A549 (cell line): ENCODE data around the gene NAV2. TPM values are rescaled to one million over a fixed set of nuclear protein-coding genes. Genes with fewer than 3 reads are reported as not detected.

Experiments
- ATAC-seq, 2 experiments: fragments of 200-7000 bp in 1 of 2; fragments of >200 bp in 1 of 2; cut with Nextera tagmentation in 1 of 2; cut with Tn5 transposase in 1 of 2; 3 replicates each; pipeline versions ENCODE4 v1.8.0 to v1.9.1; 2018 to 2020; ENCODE audit warnings: mild to moderate bottlenecking in 1 of 2, moderate library complexity in 1 of 2
- CTCF ChIA-PET: fragments of 300-600 bp; sonication (Branson Sonifier 250); formaldehyde crosslinking; extraction: SDS; loops from one replicate; lab custom pipeline; 2021; ENCODE audit warnings: antibody characterized with exemption, inconsistent platforms; lab: Yijun Ruan, JAX
- POLR2A ChIA-PET: fragments of 350-600 bp; formaldehyde crosslinking; extraction: SDS; loops from one replicate; lab custom pipeline; 2021; ENCODE audit warnings: antibody characterized with exemption, inconsistent platforms; lab: Yijun Ruan, JAX
- DNase-seq, 2 experiments: peaks; one replicate each; pipeline versions ENCODE4 v3.0.0 to v3.0.0-alpha.2; 2011 to 2016; ENCODE audit warnings: low read depth in 1 of 2, low spot score in 1 of 2
- FAIRE-seq: peaks from 2 replicates; lab custom pipeline; 2011; peaks lifted over from hg19 to GRCh38; lab: Jason Lieb, UNC
- H3K27ac ChIP-seq, 2 experiments: fragments of >200 bp; sonication (Bioruptor Twin); formaldehyde crosslinking; 3 replicates each; pipeline ENCODE4 v1.5.1; 2016 to 2017
- H3K4me1 ChIP-seq: fragments of >200 bp; sonication (Bioruptor Twin); formaldehyde crosslinking; 3 replicates; pipeline ENCODE4 v1.6.1; 2016
- H3K4me2 ChIP-seq: fragments of >200 bp; sonication (Bioruptor Twin); formaldehyde crosslinking; 3 replicates; pipeline ENCODE4 v1.6.1; 2016
- H3K4me3 ChIP-seq: fragments of >200 bp; sonication (Bioruptor Twin); formaldehyde crosslinking; 3 replicates; pipeline ENCODE4 v1.5.1; 2016
- H3K9me3 ChIP-seq: fragments of >200 bp; sonication (Bioruptor Twin); formaldehyde crosslinking; 3 replicates; pipeline ENCODE4 v1.6.1; 2016
- ATOH8 ChIP-seq: fragments of 250-450 bp; sonication (Bioruptor Pico); IDR thresholded peaks from 2 replicates; pipeline ENCODE4 v1.5.0; 2020; ENCODE audit warnings: low read depth, mild to moderate bottlenecking, moderate library complexity
- CBX8 ChIP-seq: fragments of 200-600 bp; sonication (generic); IDR thresholded peaks from 2 replicates; pipeline ENCODE4 v1.6.1; 2016
- CHD4 ChIP-seq: fragments of 200-600 bp; sonication (generic); IDR thresholded peaks from 2 replicates; pipeline ENCODE4 v1.6.1; 2016; ENCODE audit warnings: antibody characterized with exemption, mild to moderate bottlenecking, borderline replicate concordance
- ELK1 ChIP-seq: fragments of 150-350 bp; IDR thresholded peaks from 2 replicates; pipeline ENCODE4 v1.6.1; 2014; ENCODE audit warnings: low read depth, mild to moderate bottlenecking, low read length
- EP300 ChIP-seq, 2 experiments: fragments of >200 bp; sonication (Bioruptor Twin); formaldehyde crosslinking; IDR thresholded peaks; 2 replicates in 1 of 2; 3 replicates in 1 of 2; pipeline ENCODE4 v1.6.1; 2016 to 2017
- ESRRA ChIP-seq: fragments of 150-350 bp; IDR thresholded peaks from 2 replicates; pipeline ENCODE4 v1.6.1; 2014; ENCODE audit warnings: mild to moderate bottlenecking, low read length, borderline replicate concordance
- FOSL2 ChIP-seq, 2 experiments: fragments of 450-650 bp in 1 of 2; fragments of >200 bp in 1 of 2; sonication (Bioruptor Twin) in 1 of 2; formaldehyde crosslinking; IDR thresholded peaks; 2 replicates each; pipeline versions ENCODE4 v1.5.0 to v1.6.1; 2016 to 2020; ENCODE audit warnings: mild to moderate bottlenecking in 1 of 2, moderate library complexity in 1 of 2
- GATA3 ChIP-seq: IDR thresholded peaks from 2 replicates; pipeline ENCODE4 v1.6.1; 2012; ENCODE audit warnings: borderline replicate concordance
- HEYL ChIP-seq: fragments of 250-450 bp; sonication (Bioruptor Pico); IDR thresholded peaks from 2 replicates; pipeline ENCODE4 v1.8.0; 2021; ENCODE audit warnings: mild to moderate bottlenecking, moderate library complexity
- HOXA7 ChIP-seq: fragments of 250-450 bp; sonication (Bioruptor Pico); IDR thresholded peaks from 2 replicates; pipeline ENCODE4 v1.5.0; 2020; ENCODE audit warnings: mild to moderate bottlenecking, moderate library complexity
- HOXB13 ChIP-seq: fragments of 250-450 bp; sonication (Bioruptor Pico); IDR thresholded peaks from 2 replicates; pipeline ENCODE4 v1.5.0; 2020; ENCODE audit warnings: low read depth, mild to moderate bottlenecking, moderate library complexity
- KDM5A ChIP-seq: fragments of 200-600 bp; sonication (generic); IDR thresholded peaks from 2 replicates; pipeline ENCODE4 v1.6.1; 2016; ENCODE audit warnings: antibody characterized with exemption, mild to moderate bottlenecking
- MAFK ChIP-seq: fragments of 450-650 bp; IDR thresholded peaks from 2 replicates; pipeline ENCODE4 v1.6.1; 2014; ENCODE audit not compliant: partially characterized antibody
- MAZ ChIP-seq: fragments of 150-350 bp; IDR thresholded peaks from 2 replicates; pipeline ENCODE4 v1.6.1; 2014; ENCODE audit warnings: antibody characterized with exemption, low read depth, low read length, borderline replicate concordance
- RARB ChIP-seq: fragments of 250-450 bp; sonication (Bioruptor Pico); IDR thresholded peaks from 2 replicates; pipeline ENCODE4 v1.8.0; 2021; ENCODE audit warnings: mild to moderate bottlenecking, moderate library complexity
- RCOR1 ChIP-seq: fragments of 150-350 bp; IDR thresholded peaks from 2 replicates; pipeline ENCODE4 v1.6.1; 2014; ENCODE audit warnings: antibody characterized with exemption, low read length, low read depth
- SMC3 ChIP-seq: fragments of >200 bp; sonication (Bioruptor Twin); formaldehyde crosslinking; IDR thresholded peaks from 3 replicates; pipeline ENCODE4 v1.6.1; 2018; ENCODE audit warnings: inconsistent platforms
- SREBF2 ChIP-seq: fragments of 450-650 bp; IDR thresholded peaks from 2 replicates; pipeline ENCODE4 v1.6.1; 2014; ENCODE audit warnings: mild to moderate bottlenecking, moderate library complexity
- TFCP2L1 ChIP-seq: fragments of 250-450 bp; sonication (Bioruptor Pico); IDR thresholded peaks from 2 replicates; pipeline ENCODE4 v1.5.0; 2021; ENCODE audit warnings: mild to moderate bottlenecking
- USF2 ChIP-seq: fragments of 450-650 bp; IDR thresholded peaks from 2 replicates; pipeline ENCODE4 v1.6.1; 2014; ENCODE audit warnings: antibody characterized with exemption
- ZFP36 ChIP-seq: fragments of 450-650 bp; IDR thresholded peaks from 2 replicates; pipeline ENCODE4 v1.6.1; 2014; ENCODE audit warnings: borderline replicate concordance; ENCODE audit not compliant: partially characterized antibody
- WGBS: methylation state at CpG from one replicate; pipeline ENCODE4 v1.1.6; 2017; ENCODE audit errors: missing lambda C conversion rate; 5-methylcytosine and 5-hydroxymethylcytosine counted together
- polyA plus RNA-seq, 4 experiments: library from polyadenylated mRNA; depleted of rRNA in 3 of 4; stranded (reverse); fragments of >200 nt; fragmentation: RNase III in 1 of 4; extraction: RNeasy Plus Mini Kit Qiagen cat#74134 plus additional on column Dnase treatment in 1 of 4; gene quantifications; 2 replicates in 3 of 4; 3 replicates in 1 of 4; pipeline ENCODE4 v1.2.3, GENCODE V29; 2011 to 2017
- TF ChIP-seq, protein P1 (sequence below): IDR thresholded peaks from 2 replicates; pipeline ENCODE4 v1.6.1; 2012
- TF ChIP-seq, protein P2 (sequence below): IDR thresholded peaks from 2 replicates; pipeline ENCODE4 v1.6.1; 2012
- TF ChIP-seq, protein P3 (sequence below): fragments of >200 bp; sonication (Bioruptor Twin); formaldehyde crosslinking; IDR thresholded peaks from 3 replicates; pipeline ENCODE4 v1.6.1; 2016
- TF ChIP-seq, protein P4 (sequence below): fragments of >200 bp; sonication (Bioruptor Twin); formaldehyde crosslinking; IDR thresholded peaks from 3 replicates; pipeline ENCODE4 v1.5.1; 2016

Gene NAV2
- polyA plus RNA-seq, 2 of the 4 experiments (the other 2 are of a cell fraction), result 4.9 to 19.8 TPM

DNA sequence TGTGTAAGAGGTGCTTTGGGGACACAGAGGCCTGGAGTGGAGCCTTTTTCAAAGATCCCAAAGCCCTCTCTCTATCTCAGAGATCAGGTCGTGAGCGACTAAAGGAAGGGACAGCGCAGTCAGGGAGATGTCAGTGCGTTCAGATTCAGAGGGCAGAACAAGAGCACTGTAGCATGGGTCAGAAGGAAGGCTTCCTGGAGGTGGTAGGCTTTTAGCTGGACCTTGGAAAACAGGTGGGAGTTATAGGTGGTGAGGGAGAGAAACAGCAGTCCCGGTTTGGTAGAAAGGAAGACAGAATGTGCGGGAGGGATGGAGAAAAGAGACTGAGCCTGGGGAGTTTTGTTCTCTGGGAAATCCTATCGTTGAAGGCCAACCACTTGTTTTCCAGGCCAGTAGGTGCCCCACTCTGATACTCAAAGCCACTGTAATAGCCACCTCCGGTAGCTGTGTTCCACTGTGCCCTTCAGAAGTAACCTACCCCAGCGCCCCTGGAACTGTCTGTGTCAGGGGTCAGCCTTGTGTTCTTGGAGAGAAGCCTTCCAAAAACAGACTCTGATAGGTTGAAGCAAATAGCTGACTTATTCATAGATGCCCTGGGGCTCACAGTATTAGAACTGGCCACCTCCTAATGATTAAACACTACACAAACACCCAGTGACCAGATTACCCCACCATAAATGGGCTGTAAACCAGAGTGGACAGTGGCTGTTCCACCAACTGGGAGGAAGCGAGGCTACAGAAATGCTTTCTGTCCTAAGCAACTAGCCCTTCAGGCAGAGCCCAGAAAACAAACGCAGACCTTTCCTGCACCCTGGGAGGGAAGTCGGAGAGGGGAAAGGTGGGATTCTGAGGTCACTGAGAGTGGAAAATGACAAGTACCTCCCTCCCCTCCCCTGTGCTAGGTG lies 289.9 kb downstream of the NAV2 start:
- Histone ChIP-seq H3K9me3 (no peaks in the 10 kb centered on the region), H3K4me2 (peak overlapping the region; percentile 50), H3K27ac (peak overlapping the region; percentile 69 to 81), H3K4me1 (peaks cover 59% of the 10 kb centered on the region), H3K4me3 (no peak overlapping the region)
- FAIRE-seq (no peak), ATAC-seq (peak; percentile 41 to 77; a peak in 4 of 6 replicates), DNase-seq (peak in 1 of 2 experiments; percentile 75)
- ChIA-PET CTCF (interaction anchor here (0.6 kb wide), 1 partner anchor 51 kb away, joined by 3 read pairs; no protein-coding TSS in a partner anchor), POLR2A (no interaction called here)
- no peak for TF ChIP-seq ATOH8 (CRISPR knock-in tag)
- TF ChIP-seq, protein P1, sequence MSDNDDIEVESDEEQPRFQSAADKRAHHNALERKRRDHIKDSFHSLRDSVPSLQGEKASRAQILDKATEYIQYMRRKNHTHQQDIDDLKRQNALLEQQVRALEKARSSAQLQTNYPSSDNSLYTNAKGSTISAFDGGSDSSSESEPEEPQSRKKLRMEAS, result 0 out of 2 replicates have a peak, but pooled peaks have one; percentile 12
- peak; percentile 45 for TF ChIP-seq ZFP36
- whole genome bisulfite sequencing, result 53% methylated on average over 12 of the region's 12 CpGs

DNA sequence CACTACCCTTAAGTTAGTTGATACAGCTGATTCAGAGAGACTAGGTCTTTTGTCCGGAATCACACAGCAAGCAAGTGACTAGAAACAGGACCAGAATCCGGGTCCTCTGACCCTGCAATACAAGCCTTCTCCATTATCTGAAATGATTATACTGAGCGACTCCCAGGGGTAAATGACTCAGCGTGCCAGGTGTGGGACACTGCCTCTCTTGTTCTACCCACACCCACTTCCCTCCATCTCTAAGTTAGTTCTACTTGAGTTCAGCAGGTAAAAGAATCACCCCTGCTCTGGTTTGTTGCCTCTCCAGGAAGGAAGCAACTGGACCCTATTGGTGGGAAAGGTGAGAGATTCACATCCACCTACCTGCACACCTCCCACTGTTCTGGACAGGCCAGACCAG lies 290.7 kb downstream of the NAV2 start:
- ChIA-PET POLR2A (no interaction called here), CTCF (interaction anchor here (0.9 to 1.2 kb wide), 2 partner anchors 13 to 22 kb away, joined by 3 read pairs; no protein-coding TSS in a partner anchor)
- WGBS, result 60% methylated on average over 4 of the region's 4 CpGs
- Histone ChIP-seq H3K9me3 (no peaks in the 10 kb centered on the region), H3K4me1 (peaks cover 59% of the 10 kb centered on the region), H3K27ac (peak overlapping the region; percentile 69 to 81), H3K4me2 (peak overlapping the region; percentile 50), H3K4me3 (no peak overlapping the region)
- FAIRE-seq, result no peak
- no peak for TF ChIP-seq FOSL2 (IDR thresholded peaks at IDR 0.05)
- TF ChIP-seq FOSL2 (CRISPR knock-in tag; IDR thresholded peaks at IDR 0.05), result no peak
- no peak for TF ChIP-seq KDM5A
- TF ChIP-seq MAZ, result no peak
- DNase-seq, result no peak
- peak in 1 of 2 experiments; percentile 24; a peak in 3 of 6 replicates for ATAC-seq

DNA sequence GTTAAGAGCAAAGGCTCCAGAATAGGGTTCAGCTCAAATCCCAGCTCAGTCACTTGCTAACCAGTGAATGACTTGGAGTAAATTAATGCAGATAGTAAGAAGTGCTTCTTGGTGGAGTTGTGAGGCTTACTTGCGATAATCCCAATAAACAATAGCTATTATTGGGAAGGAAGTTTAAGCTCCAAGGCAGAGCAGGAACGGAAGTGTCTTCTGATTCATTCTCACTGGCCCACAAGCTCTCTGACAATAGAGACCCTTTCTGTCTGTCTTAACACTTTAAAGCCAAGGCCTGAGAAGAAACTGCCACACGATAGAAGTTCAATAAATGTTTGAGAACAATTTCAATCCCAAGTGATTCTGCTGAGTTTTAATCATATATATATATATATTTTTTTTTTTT lies 292.2 kb downstream of the NAV2 start:
- H3K9me3 ChIP-seq, result no peaks in the 10 kb centered on the region
- H3K4me1 ChIP-seq, result peaks cover 64% of the 10 kb centered on the region
- H3K27ac ChIP-seq, result peak overlapping the region; percentile 69 to 81; a peak in 5 of 6 replicates
- TF ChIP-seq TFCP2L1 (no peak), HEYL (CRISPR knock-in tag) (no peak), SREBF2 (no peak), ELK1 (no peak), CHD4 (no peak), GATA3 (no peak), MAFK (no peak), HOXA7 (no peak), RARB (CRISPR knock-in tag) (no peak), SMC3 (no peak), EP300 (IDR thresholded peaks at IDR 0.05) (no peak), RCOR1 (no peak), HOXB13 (CRISPR knock-in tag) (no peak), ESRRA (no peak), USF2 (no peak), CBX8 (no peak)
- TF ChIP-seq, protein P2, sequence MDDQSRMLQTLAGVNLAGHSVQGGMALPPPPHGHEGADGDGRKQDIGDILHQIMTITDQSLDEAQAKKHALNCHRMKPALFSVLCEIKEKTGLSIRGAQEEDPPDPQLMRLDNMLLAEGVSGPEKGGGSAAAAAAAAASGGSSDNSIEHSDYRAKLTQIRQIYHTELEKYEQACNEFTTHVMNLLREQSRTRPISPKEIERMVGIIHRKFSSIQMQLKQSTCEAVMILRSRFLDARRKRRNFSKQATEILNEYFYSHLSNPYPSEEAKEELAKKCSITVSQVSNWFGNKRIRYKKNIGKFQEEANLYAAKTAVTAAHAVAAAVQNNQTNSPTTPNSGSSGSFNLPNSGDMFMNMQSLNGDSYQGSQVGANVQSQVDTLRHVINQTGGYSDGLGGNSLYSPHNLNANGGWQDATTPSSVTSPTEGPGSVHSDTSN, result no peak
- TF ChIP-seq, protein P3, sequence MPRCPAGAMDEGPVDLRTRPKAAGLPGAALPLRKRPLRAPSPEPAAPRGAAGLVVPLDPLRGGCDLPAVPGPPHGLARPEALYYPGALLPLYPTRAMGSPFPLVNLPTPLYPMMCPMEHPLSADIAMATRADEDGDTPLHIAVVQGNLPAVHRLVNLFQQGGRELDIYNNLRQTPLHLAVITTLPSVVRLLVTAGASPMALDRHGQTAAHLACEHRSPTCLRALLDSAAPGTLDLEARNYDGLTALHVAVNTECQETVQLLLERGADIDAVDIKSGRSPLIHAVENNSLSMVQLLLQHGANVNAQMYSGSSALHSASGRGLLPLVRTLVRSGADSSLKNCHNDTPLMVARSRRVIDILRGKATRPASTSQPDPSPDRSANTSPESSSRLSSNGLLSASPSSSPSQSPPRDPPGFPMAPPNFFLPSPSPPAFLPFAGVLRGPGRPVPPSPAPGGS, result no peak
- TF ChIP-seq, protein P4, sequence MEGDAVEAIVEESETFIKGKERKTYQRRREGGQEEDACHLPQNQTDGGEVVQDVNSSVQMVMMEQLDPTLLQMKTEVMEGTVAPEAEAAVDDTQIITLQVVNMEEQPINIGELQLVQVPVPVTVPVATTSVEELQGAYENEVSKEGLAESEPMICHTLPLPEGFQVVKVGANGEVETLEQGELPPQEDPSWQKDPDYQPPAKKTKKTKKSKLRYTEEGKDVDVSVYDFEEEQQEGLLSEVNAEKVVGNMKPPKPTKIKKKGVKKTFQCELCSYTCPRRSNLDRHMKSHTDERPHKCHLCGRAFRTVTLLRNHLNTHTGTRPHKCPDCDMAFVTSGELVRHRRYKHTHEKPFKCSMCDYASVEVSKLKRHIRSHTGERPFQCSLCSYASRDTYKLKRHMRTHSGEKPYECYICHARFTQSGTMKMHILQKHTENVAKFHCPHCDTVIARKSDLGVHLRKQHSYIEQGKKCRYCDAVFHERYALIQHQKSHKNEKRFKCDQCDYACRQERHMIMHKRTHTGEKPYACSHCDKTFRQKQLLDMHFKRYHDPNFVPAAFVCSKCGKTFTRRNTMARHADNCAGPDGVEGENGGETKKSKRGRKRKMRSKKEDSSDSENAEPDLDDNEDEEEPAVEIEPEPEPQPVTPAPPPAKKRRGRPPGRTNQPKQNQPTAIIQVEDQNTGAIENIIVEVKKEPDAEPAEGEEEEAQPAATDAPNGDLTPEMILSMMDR, result no peak
- ChIA-PET POLR2A (no interaction called here), CTCF (interaction anchor here (1.0 to 1.8 kb wide), 2 partner anchors 54 to 127 kb away, joined by 3 to 5 read pairs; no protein-coding TSS in a partner anchor)
- DNase-seq (no peak), FAIRE-seq (no peak), ATAC-seq (no peak)
- H3K4me3 ChIP-seq, result no peak overlapping the region
- WGBS, result 85% methylated on average over 3 of the region's 3 CpGs
- no peak overlapping the region for H3K4me2 ChIP-seq
